Measurements from ENCODE around the gene PLCL2. TPM values are rescaled to one million over a fixed set of nuclear protein-coding genes. Genes with fewer than 3 reads are reported as not detected.

PLCL2 gene
- total and polyA plus RNA-seq, 10 of the 15 experiments (the other 5 are each of a cell fraction or from before 2014, with no cell fraction given) = 7.5 to 37.3 (median 21.7) TPM

DNA sequence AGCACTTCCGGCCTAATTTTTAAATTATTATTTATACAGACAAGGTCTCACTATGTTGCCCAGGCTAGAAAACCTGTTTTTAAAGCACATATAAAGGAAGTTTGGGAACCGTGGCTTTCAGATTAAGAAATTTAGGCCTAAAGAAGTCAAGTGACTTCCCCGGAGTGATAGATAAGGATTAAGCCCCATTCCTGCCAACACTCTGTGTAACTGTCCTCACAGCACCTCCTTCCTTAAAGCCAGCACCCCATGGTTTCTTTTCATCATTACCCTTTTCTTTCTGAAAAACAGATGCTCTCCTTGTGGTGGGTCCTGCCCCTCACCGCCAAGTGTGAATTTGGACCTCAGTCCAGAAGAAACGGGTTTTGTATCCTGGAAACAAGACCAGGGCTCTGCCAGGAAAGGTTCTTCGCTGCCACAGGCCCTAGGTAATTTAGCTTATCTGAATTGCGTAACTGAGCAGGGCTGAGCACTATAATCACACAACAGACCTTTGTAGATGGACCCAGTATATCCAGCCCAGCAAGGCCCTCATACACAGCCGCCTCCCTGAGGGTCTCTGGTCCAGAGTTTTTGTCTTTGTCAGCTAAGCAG, 231.3 kb downstream of the PLCL2 start:
- intact Hi-C loops (cut with micrococcal nuclease; ENCODE audit: unreplicated experiment) (no loop called here), in situ Hi-C loops (cut with MboI) (no loop called here)
- FAIRE-seq = no peak

DNA sequence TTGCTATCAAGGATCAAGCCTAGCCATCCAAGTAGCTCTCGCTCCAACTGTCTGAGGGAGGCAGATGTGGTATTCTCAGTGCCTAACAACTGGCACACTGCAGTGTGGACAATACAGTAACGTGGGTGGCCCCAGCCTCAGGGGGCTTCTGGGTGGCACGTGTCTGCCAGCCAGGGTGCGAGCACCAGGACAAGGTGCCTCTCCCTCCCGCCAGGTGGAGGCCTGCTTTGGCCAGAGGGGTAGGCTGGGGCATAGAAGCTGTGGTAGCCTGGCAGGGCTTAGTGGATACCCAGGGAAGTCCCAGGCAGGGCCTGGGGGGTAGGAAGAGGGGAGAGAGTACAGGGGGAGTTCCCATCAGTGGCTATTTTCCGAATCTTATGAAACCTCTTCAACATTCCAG, 234.0 kb downstream of the PLCL2 start:
- peak; percentile 44; the same call in 2 of the 3 replicates for ATAC-seq
- in situ Hi-C loops (cut with MboI) = no loop called here

More for the DNA sequence above, 231.3 kb downstream of the PLCL2 start:
- Histone ChIP-seq H3K36me3 (ENCODE audit: control insufficient read depth in 2 of 2, insufficient read depth in 2 of 2, low read length in 1 of 2) (no peaks in the 10 kb centered on the region), H3K9ac (ENCODE audit: control insufficient read depth, insufficient read depth, low read length) (no peak overlapping the region), H2AFZ (ENCODE audit: control insufficient read depth, low read depth, low read length) (no peak overlapping the region), H3K4me3 (no peak overlapping the region), H3K27ac (ENCODE audit: control insufficient read depth, insufficient read depth) (no peak overlapping the region), H3K4me1 (ENCODE audit: control insufficient read depth, insufficient read depth, low read length) (no peaks in the 10 kb centered on the region; the same call in 1 of the 2 replicates), H3K27me3 (replicated peaks in 1 of 2; ENCODE audit: control insufficient read depth in 2 of 2, insufficient read depth in 2 of 2, low read length in 1 of 2) (no peaks in the 10 kb centered on the region), H3K79me2 (ENCODE audit: control insufficient read depth, insufficient read depth, low read length) (no peaks in the 10 kb centered on the region), H4K20me1 (ENCODE audit: control insufficient read depth, insufficient read depth) (no peaks in the 10 kb centered on the region), H3K9me3 (replicated peaks; ENCODE audit: control insufficient read depth, insufficient read depth, low read length) (no peaks in the 10 kb centered on the region; the same call in 1 of the 3 replicates), H3K4me2 (ENCODE audit: control insufficient read depth, insufficient read depth) (no peak overlapping the region)
- WGBS (ENCODE audit: insufficient coverage, insufficient replicate concordance, low lambda C conversion rate, missing lambda C conversion rate) = 63% methylated on average over 8 of the region's 8 CpGs
- BruUV-seq (replicated peaks) = no TSS peak
- ATAC-seq (no peak), DNase-seq (ENCODE audit: low read depth, low spot score) (no peak)
- ChIA-PET RAD21 (ENCODE audit: unreplicated experiment) (no interaction called here), POLR2A (no interaction called here), CTCF (no interaction called here), SMC1A (ENCODE audit: uncharacterized antibody, unreplicated experiment) (interaction anchor here (0.6 kb wide), 1 partner anchor 16 kb away, joined by 3 read pairs; no protein-coding TSS in a partner anchor)
- TF ChIP-seq EZH2 (IDR thresholded peaks at IDR 0.05; ENCODE audit: borderline replicate concordance, control insufficient read depth, low read depth, low read length) (no peak), LARP7 (IDR thresholded peaks at IDR 0.05) (no peak), ZNF24 (IDR thresholded peaks at IDR 0.05) (no peak), MTA3 (IDR thresholded peaks at IDR 0.05; ENCODE audit: borderline replicate concordance, low read length) (no peak)
- TF ChIP-seq, protein P1, sequence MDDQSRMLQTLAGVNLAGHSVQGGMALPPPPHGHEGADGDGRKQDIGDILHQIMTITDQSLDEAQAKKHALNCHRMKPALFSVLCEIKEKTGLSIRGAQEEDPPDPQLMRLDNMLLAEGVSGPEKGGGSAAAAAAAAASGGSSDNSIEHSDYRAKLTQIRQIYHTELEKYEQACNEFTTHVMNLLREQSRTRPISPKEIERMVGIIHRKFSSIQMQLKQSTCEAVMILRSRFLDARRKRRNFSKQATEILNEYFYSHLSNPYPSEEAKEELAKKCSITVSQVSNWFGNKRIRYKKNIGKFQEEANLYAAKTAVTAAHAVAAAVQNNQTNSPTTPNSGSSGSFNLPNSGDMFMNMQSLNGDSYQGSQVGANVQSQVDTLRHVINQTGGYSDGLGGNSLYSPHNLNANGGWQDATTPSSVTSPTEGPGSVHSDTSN (IDR thresholded peaks at IDR 0.05; ENCODE audit: insufficient replicate concordance, low read depth, low read length) = no peak

More for the DNA sequence above, 234.0 kb downstream of the PLCL2 start:
- CTCF ChIA-PET = no interaction called here
- Histone ChIP-seq H3K4me3 (no peak overlapping the region), H3K9me3 (replicated peaks; ENCODE audit: control insufficient read depth, insufficient read depth, low read length) (peaks cover 3% of the 10 kb centered on the region; the same call in 2 of the 3 replicates), H2AFZ (ENCODE audit: control insufficient read depth, low read depth, low read length) (no peak overlapping the region), H3K9ac (ENCODE audit: control insufficient read depth, insufficient read depth, low read length) (no peak overlapping the region), H4K20me1 (ENCODE audit: control insufficient read depth, insufficient read depth) (no peaks in the 10 kb centered on the region), H3K4me2 (ENCODE audit: control insufficient read depth, insufficient read depth) (no peak overlapping the region), H3K4me1 (ENCODE audit: control insufficient read depth, insufficient read depth, low read length) (no peaks in the 10 kb centered on the region), H3K27me3 (replicated peaks in 1 of 2; ENCODE audit: control insufficient read depth in 2 of 2, insufficient read depth in 2 of 2, low read length in 1 of 2) (no peaks in the 10 kb centered on the region), H3K27ac (ENCODE audit: control insufficient read depth, insufficient read depth) (no peak overlapping the region), H3K36me3 (ENCODE audit: control insufficient read depth in 2 of 2, insufficient read depth in 2 of 2, low read length in 1 of 2) (no peaks in the 10 kb centered on the region), H3K79me2 (ENCODE audit: control insufficient read depth, insufficient read depth, low read length) (no peaks in the 10 kb centered on the region)
- FAIRE-seq (no peak), DNase-seq (ENCODE audit: low read depth, low spot score) (no peak)
- no TSS peak for BruUV-seq (replicated peaks)
- WGBS (ENCODE audit: insufficient coverage, insufficient replicate concordance, low lambda C conversion rate, missing lambda C conversion rate) = 46% methylated on average over 6 of the region's 6 CpGs
- RAD21 ChIA-PET (ENCODE audit: unreplicated experiment) = no interaction called here
- TF ChIP-seq SRF (IDR thresholded peaks at IDR 0.05; ENCODE audit: low read depth in 2 of 2, low read length in 2 of 2) (no peak), KLF5 (IDR thresholded peaks at IDR 0.05; ENCODE audit: partially characterized antibody) (no peak), CREB1 (IDR thresholded peaks at IDR 0.05; ENCODE audit: low read depth) (no peak), RUNX3 (IDR thresholded peaks at IDR 0.05; ENCODE audit: low read length) (peak; percentile 42)
- SMC1A ChIA-PET (ENCODE audit: uncharacterized antibody, unreplicated experiment) = no interaction called here
- POLR2A ChIA-PET = interaction anchor here (0.5 kb wide), 1 partner anchor 32 kb away, joined by 5 read pairs; no protein-coding TSS in a partner anchor
- intact Hi-C loops (cut with micrococcal nuclease; ENCODE audit: unreplicated experiment) = no loop called here

Measured in GM12878 (cell line).